Stimulated activated naive CD8-positive, alpha-beta T cell treated with anti-CD3 and anti-CD28 coated beads, Interleukin-15, Interleukin-2, amounts not matched to agents 100 U/mL and 50 U/mL, for 24 hours (primary cell): Measurements from ENCODE around the gene ANAPC2.

Source experiments
- ATAC-seq: fragments of 150-1000 bp; cut with Tn5 transposase; one replicate; pipeline ENCODE4 v1.10.0; 2021
- DNase-seq: peaks from one replicate; pipeline ENCODE4 v3.0.0; 2021

The ANAPC2 gene

DNA sequence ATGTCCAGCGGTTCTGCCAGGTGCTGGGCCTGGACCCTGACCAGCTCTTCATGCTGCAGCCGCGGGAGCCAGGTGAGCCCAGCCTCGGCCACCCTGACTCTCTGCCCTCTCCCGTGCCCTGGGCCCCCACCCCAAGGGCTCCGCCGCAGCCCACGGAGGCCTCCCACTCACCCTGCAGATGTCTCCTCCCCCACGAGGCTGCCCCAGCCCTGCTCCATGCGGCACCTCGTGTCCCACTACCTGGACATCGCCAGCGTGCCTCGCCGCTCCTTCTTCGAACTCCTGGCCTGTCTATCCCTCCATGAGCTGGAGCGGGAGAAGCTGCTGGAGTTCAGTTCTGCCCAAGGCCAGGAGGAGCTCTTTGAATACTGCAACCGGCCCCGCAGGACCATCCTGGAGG, 26.3 kb upstream of the ANAPC2 start:
- DNase-seq (no peak), ATAC-seq (no peak)

DNA sequence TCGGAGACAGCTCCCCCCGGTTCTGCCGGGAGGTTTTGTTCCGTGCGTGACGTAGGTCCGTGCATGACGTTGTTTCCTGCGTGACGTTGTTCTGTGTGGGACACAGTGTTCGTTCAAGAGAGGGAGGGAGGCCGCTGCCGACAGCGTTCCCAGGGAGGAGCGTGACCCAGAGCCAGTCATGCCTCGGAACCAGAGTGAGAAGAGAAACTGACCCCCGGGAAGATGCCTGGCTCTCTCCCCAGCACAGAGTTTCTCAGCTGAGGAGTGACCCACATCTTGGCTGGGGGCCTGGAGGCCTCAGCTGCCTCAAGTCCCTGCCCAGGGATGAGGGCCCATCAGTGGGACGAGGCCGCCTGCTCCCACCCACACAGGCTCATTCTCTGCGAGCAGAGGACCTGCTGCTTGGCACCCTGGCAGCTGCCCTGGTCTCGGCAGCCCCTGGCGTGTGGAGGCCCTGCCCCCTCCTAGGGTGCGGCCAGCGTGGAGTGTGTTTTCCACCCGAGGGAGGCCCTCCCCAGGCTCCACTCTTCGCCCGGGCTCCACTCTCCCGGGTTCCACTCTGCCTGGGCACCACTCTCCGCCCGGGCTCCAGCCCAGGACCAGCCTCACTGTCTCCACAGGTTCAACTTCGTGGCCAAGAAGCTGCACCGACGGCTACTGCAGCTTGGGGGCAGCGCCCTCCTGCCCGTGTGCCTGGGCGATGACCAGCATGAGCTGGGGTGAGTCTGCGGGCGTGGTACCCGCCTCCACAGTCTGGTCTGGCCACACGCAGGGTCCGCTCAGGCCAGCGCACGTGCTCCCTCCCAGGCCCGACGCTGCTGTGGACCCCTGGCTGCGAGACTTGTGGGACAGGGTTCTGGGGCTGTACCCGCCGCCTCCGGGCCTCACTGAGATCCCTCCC, 25.1 kb upstream of the ANAPC2 start:
- ATAC-seq = no peak
- DNase-seq = no peak

DNA sequence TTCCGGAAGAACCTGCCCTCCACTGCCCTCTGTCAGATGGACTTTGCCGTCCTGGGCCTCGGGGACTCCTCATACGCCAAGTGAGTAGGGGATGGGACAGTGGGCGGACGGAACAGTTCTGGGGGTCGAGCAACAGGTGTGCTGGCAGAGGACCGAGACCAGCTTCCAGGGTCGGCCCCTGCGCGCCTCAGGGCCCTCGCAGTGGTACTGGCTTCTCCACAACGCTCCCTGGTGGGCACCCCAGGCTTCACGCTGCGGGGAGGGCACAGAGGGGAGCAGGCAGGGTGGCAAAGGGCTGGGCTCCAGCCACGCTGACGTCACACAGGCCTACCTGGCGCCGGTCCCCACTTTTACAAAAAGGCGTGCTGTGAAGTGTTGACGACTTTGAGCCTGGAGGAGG, 24.2 kb upstream of the ANAPC2 start:
- ATAC-seq = no peak

DNA sequence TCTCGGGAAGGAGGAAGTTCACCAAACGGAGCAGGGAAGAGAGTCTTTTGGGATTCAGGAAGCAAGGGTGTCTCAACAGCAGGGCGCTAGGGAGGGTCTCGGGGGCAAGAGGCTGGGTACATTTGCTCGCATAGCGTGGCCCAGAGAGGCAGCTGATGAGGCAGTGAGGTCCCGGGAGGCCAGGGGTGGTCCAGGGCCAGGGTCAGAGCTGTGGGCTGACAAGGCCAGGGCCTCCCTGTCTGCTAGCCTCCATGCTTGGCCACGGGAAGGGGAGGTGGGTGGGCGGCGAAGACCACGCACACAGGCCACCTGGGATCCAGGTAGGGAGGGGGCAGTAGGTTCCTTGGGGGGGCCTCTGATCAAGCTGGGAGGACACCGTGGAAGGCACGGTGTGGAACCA, 23.2 kb upstream of the ANAPC2 start:
- DNase-seq (no peak), ATAC-seq (no peak)

More for the DNA sequence above, 24.2 kb upstream of the ANAPC2 start:
- DNase-seq = no peak

DNA sequence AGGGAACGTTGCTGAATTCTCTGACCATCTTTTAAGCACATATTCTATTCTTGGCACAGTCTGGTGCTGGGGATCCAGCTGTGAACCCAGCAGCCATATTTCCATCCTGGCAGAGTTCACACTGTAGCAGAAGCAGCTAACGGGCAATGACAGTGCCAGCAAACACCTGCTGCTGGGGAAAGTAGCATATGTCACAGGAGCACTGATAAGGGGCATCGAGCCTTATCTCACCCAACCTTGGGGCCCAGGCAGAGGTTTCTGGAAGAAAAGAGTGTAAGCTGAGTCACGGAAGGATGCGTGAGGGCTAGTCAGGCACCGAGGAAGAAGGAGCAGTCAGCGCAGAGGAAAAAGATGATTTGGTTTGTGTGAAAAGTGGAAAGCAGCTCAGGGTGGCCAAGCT, 18.2 kb upstream of the ANAPC2 start:
- DNase-seq (no peak), ATAC-seq (no peak)

DNA sequence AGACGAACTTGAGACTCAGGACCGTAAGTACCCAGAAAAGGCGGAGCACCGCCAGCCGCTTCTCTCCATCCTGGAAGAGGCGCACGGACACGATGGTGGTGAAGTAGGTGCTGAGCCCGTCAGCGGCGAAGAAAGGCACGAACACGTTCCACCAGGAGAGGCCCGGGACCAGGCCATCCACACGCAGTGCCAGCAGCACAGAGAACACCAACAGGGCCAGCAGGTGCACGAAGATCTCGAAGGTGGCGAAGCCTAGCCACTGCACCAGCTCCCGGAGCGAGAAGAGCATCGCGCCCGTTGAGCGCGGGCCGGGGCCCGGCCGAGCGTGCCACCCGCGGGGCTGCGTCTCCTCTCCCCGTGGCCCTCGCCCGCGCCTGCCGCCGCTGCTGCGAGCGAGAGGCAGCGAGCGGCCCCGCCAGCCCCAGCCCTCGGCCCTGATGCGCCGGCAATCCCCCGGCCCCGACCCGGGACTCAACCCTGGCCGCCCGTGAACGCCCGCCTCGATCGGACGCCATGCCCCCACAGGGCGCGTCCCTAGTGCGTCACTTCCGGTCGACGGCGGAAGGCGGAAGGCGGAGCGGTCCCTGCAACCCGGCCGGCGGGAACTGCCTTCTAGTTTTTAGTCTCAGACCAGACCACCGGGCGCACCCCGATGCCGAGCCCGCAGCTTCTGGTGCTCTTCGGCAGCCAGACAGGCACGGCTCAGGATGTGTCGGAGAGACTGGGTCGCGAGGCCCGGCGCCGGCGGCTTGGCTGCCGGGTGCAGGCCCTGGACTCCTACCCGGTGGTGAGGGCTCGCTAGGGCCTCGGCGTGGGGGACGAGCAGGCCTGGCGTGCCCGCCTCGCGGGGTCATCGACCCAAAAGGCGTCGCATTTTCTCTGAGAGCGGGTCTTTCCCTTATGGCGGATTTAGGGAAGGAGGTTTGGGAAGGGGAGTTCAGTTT, 17.0 kb upstream of the ANAPC2 start, which contains the start of the genes NDOR1 and TMEM203:
Gene NDOR1 (plus strand): TSS at position 575 of the 944 bp plus-strand sequence. CDS start 78 bp downstream, at position 653.
Gene TMEM203 (minus strand): TSS at position 523 of the 944 bp plus-strand sequence. CDS start 234 bp downstream, at position 289.
- DNase-seq = peak; percentile 99
- ATAC-seq = peak; percentile 65

DNA sequence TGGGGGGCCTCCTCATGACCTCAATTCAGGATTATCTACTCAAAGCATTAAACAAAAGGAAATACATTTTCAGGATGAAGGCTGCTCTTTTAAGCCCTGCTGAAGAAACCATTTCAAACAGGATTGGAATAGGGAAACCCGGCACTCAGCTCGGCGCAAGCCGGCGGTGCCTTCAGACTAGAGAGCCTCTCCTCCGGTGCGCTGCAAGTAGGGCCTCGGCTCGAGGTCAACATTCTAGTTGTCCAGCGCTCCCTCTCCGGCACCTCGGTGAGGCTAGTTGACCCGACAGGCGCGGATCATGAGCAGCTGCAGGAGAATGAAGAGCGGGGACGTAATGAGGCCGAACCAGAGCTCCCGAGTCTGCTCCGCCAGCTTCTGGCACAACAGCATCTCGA, 16.4 kb upstream of the ANAPC2 start:
- no peak for ATAC-seq
- DNase-seq = no peak

DNA sequence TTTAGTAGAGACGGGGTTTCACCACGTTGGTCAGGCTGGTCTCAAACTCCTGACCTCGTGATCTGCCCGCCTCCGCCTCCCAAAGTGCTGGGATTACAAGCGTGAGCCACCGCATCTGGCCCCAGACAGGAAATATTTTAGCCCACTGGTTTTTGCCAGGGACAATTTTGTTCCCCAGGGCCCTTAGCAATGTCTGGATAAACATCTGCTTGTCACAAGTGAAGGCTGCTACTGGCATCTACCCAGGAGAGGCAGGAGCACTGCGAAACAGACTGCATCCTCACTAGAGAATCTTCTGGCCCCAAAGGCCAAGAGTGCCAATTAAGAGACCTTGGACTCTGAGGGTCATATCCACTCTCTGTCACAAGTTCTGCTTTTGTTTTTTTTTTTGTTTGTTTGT, 14.6 kb upstream of the ANAPC2 start:
- DNase-seq = no peak
- ATAC-seq = no peak

DNA sequence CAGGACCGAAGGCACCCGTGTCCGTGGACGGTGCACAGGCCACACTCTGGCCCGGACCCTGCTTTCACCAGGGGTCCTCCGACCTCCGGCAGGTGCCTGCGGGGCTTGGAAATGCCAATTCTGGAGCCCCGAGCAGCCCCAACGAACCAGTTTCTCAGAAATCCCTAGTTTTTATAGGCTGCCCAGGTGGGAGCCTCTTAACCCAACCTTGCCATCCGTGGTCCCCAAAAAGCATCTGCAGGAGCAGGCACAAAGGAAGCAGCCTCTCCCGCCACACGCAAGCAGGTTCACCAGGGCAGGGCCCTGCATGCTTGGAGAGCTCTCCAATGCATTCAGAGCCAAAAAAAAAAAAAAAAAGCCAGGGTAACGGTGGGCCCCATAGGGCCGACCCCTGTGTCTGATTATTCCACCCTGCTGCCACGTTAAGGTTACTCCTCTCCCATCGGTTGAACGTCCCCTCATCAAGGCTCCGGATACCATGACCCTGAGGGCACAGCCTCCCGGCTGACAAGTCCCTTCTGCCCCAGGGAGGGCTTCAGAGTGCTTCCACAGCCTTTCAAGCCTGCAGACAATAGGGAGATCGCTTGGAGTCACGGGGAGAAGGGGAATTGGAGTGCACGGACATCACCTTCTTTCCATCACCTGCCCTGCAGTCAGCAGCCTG, 13.0 kb upstream of the ANAPC2 start:
- ATAC-seq (no peak), DNase-seq (no peak)

DNA sequence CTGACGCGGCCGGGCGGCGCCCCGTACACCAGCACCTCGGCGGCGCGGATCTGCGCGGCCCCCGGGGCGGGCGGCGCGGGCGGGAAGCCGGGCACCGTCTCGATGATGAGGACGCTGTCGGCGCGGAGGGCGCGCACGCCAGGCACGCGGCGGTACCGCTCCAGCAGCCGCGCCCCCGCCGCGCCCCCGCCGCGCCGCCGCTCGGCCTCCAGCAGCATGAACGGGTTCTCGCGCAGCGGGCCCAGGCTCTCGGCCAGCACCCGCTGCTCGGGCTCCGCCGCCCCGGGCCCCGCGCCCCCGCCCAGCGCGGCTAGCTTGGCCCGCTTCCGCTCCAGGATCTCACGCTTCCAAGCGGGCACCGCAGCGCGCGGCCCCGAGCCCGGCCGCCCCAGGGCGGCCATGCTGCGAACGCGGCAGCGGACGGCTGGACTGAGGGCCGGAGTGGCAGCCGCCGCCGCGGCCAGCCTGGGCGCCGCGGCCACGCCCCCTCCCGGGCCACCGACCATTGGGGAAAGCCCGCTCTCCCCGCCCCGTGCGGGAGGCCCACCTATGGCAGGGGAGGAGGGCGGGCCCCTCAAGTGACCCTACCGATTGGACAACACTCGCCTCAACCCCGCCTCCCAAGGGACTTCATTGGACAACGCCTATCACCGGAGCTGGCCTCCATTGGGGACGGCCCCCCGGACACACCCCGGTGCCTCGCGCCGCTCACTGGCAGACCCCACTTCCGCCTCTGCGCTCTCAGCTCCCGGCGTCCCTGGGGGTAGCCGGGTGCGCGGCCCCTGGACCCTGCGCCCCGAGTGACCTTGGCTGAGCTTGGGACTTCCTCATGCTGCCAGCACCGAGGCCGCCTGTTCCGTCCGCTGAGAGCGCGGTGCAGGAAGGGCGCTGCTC, 12.2 kb upstream of the ANAPC2 start, which contains the start of gene TPRN:
Gene TPRN (minus strand): TSS at position 431 of the 894 bp plus-strand sequence. CDS start 30 bp downstream, at position 401.
- DNase-seq (peak; percentile 99), ATAC-seq (peak; percentile 95)

DNA sequence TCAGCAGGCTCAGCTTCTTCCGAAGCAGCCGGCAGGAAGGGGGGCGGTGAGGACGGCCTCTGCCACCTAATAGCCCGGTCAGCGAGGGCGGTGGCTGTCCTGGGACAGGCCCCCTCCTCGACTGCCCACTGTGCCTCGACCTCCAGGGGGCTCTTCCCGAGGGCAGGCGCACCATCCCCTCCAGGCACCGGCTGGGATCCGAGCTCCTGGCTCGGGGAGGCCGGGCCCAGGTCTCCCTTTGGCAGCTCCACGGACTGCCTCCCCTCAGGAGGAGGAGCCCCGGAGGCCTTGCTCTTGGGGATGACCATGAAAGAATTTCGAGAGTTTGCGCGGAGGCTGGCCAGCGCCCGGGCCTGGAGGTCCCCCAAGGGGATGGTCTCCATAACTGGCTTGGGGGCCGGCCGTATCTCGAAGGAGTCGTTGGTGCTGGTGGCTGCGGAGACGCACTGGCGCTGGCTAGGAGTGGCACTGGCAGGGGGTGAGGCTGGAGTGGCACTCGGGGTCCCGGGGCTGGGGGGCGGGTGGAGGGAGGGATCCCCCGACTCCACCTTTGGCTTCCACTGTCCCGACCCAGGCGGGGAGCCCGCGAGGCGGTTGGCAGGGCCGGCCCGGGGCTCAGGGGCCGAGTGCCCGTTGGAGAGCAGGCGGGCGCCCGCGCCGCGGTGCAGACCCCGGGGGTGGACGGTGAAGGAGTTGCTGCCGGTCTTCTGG, 11.2 kb upstream of the ANAPC2 start:
- DNase-seq = no peak

DNA sequence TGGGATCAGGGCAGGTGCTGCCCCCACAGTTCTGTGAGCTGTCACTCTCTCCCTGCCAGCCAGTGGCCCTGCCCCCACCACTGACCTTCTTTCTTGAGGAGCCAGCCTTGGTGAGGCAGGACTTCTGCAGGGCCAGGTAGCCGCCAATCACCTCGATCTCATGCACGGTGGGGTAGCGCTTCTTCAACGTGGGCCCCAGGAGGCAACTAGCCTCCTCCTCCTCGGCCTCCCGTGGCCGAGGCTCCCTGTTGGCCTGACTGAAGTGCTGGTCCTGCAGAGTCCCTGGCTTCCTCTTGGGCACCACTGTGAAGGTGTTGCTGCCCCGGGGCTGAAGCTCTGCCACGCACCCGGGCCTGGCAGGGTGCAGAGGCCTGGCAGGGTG, 10.5 kb upstream of the ANAPC2 start:
- DNase-seq (no peak), ATAC-seq (no peak)

More for the DNA sequence above, 11.2 kb upstream of the ANAPC2 start:
- ATAC-seq = no peak

DNA sequence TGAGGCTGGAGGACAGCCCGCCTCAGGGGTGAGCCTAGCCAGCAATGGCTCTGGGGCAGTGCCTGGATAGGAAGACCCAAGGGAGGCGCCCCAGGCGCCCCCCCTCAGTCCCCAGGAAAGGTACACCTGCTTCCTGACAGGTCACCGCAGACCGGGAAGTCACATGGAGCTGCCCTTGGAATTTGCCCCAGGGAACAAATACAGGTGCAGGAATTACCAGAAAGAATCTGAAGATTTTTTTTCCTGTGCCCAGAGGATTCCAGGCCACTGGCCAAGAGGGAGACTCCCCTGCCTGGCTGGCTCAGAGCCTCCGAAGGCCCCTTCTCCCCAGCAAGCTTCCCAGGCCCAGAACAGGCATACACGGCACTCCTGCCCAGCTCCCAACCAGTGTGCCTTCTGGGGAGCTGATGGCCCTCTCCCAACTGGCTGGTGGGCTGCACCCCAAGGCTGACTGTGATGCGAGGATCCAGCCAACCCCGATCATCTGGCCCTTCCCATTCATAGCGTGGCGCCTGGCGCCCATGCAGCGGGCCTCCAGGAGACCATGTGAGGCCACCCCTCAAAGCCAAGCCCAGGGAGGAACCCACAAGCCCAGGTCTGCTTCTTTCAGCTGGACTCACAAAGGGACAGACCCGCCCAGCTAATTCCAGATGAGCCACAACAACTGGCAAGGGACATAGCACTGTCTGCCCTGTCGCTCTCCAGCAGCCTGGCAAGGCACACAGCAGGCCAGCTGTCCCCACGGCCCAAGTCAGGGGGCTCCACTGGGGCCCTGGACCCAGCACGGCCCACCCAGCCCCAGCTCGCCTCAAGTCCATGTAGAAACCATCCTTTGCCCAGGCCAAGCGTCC, 9.9 kb upstream of the ANAPC2 start:
- DNase-seq (no peak), ATAC-seq (no peak)

DNA sequence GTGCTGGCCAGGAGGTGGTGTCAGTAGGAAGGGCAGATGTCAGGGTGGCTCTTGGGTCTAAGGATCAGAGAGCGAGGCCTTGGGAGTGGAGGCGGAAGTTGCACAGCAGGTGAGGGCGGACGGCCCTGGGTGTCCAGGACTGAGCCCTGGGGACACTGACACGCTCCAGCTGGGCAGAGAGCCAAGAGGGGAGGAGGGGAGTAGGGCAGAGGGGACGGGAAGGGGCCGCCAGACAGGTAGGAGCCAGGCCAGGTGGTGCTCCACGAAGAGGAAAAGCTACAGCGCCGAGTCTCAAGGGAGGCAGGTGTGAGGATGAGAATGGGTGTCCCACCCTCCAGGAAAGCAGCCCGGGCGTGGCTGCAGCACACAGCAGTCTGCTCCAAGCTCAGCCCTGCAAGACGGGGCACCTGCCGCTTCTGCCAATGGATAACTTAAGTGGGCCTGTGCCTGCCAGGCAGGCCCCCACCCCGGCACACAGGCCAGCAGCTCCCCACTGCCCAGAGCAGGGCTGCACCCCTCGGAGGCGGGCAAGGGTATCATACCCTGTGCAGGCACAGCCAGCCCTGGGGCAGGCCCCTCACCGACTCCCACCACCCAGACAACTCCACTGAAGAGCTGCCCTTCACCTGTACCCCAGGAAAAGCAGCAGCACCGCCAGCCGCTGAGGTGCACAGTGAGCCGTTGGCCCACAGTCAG, 7.3 kb upstream of the ANAPC2 start:
- no peak for ATAC-seq
- no peak for DNase-seq

DNA sequence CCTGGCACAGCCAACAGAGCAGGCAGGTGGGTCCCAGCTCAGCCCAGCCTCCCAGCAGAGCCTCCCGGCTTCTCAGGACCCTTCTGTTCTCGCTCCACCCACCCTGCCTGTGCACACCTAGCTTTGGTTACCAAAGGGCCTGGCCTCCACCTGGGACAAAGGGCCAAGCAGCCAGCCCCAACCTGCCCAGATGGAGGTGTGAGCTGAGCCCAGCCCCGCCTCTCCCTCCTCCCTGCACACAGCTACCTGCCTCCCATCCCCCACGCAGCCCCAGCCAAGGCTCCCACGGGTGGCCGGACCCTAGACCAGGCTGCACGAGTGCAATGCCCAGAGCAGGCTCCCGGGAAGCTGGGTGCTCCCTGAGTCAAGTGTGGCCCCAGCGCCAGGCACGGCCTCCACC, 6.5 kb upstream of the ANAPC2 start:
- no peak for ATAC-seq
- DNase-seq = no peak

DNA sequence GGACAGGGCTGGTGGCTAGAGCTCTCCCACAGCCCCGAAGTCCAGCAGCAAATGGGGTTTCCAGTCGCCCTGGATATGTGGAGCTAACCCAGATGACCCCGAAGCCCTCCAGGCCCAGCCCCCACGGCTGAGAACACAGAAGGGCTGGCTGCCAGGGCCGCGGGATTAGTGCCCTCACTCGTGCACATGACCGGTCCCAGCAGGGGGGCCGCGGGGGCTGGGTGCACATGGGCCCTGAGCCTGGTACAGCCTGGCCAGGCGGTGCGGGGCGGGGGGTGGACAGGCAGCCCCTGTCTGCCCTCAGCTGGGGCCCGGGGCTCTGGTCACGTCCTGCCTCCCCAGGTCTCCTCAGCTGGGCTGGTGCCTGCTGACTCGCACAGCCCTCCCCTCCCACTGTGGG, 6.0 kb upstream of the ANAPC2 start:
- ATAC-seq (no peak), DNase-seq (no peak)

DNA sequence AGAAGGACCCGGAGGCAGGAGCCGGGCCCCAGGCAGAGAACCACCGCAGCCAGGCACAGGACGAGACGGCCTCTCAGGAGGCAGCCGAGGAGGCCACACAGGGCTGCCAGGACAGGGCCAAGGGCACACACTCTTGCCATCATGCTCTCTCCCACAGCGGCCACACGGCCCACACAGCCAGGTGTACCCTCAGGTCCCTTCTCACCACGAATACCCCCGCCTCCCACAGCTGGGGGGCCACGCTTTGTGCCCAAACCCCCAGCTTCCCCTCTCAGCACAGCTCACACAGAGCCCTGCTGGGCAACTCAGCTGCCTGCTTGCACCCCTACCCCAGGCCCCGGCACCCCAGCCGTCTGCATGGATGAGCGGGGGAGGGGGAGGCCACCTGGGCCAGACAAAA, 5.4 kb upstream of the ANAPC2 start:
- no peak for ATAC-seq
- no peak for DNase-seq

DNA sequence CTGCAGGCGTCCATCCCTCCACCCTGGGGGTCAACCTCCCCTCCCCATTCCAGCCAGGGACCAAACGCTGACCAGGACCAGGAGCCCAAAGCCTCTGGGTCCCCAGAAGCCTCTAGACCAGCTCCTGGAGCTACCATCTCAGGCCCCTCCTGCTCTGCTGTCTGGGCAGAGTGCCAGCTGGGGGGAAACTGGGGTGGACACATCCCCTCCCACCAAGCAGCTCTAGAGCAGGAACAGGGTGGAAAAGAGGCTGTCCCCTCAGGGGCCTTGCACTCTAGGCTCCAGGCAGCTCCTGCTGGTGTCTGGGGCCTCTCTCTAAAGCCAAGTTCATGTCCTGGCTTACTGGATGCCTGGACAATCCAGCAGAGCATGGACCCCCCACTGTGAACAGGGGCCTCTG, 4.5 kb upstream of the ANAPC2 start:
- no peak for ATAC-seq
- no peak for DNase-seq

DNA sequence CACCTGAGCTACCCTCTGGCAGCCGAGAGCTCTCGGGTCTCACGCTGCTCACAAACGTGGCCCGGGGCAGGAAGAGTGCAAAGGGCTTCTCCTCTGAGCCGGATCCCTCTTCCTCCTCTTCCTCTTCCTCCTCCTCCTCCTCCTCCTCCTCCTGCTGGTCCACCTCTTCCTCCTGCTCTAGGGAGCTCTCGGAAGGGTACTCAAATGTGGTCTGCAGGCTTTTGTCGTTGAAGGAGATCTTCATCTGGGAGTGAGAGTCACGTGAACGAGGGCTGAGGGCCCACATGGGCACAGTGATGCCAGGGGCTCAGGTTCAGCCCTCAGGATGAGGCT, 4.1 kb upstream of the ANAPC2 start:
- no peak for ATAC-seq

More for the DNA sequence above, 4.1 kb upstream of the ANAPC2 start:
- no peak for DNase-seq
